Right forelimb (tissue), 1 donor: Measurements from ENCODE around the gene SKAP2.

ENCODE experiments used
- DNase-seq: peaks from one replicate; pipeline ENCODE4 v3.0.0-alpha.2; 2018

Gene SKAP2

GRCh38 chr7:26658389-26659084, 205.9 kb downstream of the SKAP2 start:
- no peak for DNase-seq

DNA sequence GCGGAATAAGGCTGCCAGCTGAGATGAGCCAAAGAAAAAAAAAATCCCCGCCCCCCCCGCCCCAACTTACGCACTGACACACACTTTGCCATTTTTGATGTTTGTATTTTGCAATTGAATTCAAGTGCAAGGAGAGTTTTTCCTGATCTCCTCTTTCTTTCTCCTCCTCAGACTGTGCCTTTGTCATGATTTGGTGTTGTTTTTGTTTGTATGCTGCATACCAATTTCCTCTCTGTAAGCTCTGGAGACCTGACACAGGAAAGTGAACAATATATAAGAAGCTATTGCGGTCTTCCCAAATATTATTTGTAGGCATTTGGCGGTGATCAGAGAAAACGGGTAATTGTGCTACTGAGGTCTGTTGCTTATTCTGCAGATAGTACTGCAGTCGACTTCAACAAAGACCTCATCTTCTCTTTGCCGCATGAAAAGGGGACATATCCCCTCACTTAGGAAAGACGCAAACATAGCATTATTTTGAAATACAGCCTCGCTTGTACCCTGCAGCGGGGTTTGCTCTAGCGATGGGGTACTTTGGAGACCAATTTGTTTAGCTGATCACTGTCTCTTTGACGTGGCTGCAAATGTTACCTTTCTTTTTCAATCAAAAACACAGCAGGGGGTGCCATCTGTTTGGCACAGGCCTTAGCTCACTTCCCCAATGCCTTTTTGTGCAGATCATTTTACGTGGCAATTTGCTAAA, 206.6 kb downstream of the SKAP2 start:
- DNase-seq = no peak

DNA sequence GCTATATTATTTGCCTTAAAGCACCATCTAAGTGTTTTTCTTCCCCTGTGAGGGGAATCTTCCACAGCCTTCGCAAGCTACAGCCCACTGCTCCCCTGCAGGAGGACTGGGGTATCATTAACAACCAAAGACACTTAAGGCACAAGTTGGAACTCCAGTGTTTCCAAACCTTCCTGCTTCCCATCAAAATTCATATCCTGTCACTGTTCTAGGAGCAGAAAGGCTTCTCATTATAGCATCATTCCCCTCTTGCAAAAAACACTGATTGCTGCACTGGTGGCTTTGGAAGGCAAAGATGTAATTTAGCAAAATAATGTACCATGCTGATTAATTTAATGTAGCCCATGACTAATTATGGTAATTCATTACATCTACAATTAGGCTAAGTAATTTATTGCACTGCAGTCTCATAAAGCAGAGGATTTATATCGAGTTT, 207.2 kb downstream of the SKAP2 start:
- DNase-seq = no peak

DNA sequence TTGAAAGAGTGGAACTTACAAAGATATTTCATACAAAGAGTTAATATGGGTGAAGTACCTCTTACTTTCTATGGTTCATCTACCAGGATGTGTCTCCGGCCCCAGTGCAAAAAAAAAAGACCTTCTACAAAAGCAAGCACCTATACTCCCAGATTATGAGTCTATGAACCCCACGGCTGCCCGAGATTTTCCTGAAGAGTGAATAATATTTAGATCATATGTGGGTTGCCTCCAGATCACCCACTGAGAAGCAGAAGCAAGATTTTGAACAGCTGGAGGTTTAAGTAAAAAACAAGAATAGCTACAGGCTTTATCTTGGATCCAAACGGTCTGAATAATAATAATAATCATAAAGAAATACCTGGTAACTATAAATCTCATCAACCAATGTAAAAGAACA, 207.7 kb downstream of the SKAP2 start:
- no peak for DNase-seq

DNA sequence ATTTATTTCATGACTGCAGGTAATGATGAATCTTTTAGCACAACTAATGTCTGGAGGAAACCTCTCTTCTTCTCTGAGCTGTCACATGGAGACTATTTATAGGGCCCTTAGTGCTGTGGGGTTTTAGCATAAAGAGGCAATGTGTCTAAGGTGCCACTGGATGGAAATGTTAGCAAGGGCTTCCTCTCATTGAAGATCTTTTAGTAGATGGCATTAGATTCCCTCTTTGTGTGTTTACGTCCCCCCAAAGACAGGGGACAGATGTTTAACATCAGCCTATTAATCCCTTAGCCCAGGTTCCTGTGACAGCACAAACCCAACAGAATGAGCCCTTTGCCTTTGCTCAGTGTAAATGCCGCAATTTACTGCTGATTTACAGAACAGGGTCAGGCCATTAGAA, 208.6 kb downstream of the SKAP2 start:
- DNase-seq = no peak

- no peak for DNase-seq
These were observed 210.7 kb downstream of the SKAP2 start for GRCh38 chr7:26653430-26654399.

GRCh38 chr7:26652401-26653100, 211.8 kb downstream of the SKAP2 start:
- DNase-seq = no peak

DNA sequence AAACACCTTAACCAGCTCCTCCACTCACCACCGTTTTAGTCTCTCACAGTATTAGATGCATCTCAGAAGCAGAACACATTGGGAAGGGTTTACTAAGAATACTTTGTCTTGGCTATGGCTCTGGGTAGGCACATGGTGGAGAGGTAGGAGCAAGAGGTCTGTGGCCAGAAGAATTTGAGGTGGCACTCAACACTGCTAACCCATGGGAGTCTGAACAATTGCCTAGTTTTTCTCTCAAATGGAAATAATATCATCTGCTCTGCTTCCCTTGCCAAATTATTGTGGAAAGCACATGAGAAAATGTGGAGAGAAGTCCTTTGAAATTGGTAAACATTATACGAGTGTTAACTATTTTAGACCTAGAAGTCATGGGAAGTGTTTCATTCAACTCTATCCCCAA, 214.3 kb downstream of the SKAP2 start:
- DNase-seq = no peak

DNA sequence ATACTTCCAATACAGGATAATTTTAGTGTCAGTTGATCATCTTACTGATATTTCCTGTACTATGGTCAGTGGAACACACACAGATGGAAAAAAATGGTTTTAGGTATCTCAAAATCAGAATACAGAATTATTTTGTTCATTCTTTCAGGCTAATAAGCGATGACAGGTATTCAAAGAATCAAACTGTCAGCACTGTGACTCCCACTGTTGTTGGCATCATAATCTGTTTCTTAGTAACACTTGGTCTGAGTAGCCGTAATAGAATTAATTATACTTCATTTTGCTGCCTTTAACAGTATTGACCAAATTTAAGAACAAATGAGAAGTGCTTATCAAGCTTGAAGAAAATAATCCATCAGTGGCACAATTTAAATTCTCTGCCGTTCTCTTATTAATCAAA, 215.0 kb downstream of the SKAP2 start:
- no peak for DNase-seq

- no peak for DNase-seq
These were observed 215.8 kb downstream of the SKAP2 start for GRCh38 chr7:26648554-26648953.

DNA sequence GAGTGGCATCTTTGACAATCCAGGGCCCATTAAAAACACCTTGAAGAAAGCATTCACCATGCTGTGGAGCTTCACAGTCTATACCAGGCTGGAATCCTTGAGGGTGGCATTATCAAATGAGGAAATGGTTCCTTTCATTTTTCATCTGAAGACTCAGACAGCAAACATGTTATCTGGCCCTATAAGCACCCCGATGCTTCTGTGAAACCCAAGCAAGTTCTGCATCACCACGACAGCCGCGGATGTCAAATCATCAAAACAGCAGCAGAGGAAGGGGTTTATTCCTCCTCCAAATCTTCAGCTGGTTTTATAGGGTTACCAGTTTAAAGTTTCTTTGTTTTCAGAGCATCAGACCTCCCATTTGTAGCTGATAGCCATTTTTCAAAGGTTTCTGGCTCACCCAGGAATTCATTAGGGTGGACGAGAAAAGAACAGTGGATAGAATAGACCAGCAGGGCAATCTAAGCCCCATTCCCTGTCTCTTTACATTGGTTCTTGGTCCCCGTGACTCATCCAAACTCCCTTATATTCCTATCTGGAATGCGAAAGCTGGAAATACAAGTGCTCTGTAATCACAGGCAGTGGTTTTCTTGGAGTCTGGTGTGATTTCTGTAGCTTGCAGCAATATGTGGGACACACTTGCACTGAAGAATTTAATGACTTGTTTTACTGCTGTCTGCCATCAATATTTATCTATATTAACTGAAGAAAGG, 217.9 kb downstream of the SKAP2 start:
- DNase-seq = no peak

- no peak for DNase-seq
These were observed 219.3 kb downstream of the SKAP2 start for GRCh38 chr7:26645121-26645520.

- no peak for DNase-seq
These were observed 222.0 kb downstream of the SKAP2 start for GRCh38 chr7:26642416-26642815.

DNA sequence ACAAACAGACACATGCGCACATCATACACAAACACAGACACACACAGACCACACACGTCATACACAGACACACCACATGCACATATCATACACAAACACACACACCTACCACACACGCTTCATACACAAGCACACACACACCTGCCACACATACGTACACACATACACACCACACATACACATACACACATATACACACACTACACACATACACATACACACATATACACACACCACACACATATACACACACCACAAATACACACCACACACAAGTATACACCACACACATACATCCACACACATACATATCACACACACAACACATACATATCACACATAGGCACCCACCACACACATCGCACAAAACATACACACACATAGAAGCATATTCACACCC, 224.7 kb downstream of the SKAP2 start:
- no peak for DNase-seq

DNA sequence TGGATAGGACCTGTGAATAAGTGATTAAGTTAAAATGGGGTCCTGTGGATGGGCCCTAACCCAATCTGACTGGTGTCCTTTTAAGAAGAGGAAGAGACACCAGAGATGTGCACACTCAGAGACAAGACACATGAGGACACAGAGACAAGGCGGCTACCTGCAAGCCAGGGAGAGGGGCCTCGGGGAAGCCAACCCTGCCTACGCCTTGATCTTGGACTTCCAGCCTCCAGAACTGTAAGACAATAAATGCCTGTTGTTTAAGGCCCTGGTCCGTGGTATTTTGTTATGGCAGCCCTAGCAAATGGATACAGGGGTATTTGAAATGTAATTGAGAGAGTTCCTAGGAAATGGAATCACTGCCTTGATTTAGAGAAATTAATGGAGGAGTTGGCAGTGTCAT, 225.3 kb downstream of the SKAP2 start:
- DNase-seq = no peak

GRCh38 chr7:26638140-26638539, 226.2 kb downstream of the SKAP2 start:
- no peak for DNase-seq

- DNase-seq = no peak
These were observed 226.8 kb downstream of the SKAP2 start for GRCh38 chr7:26637610-26638009.

GRCh38 chr7:26636808-26637207, 227.6 kb downstream of the SKAP2 start:
- no peak for DNase-seq

- DNase-seq = no peak
These were observed 230.8 kb downstream of the SKAP2 start for GRCh38 chr7:26633557-26633956.

DNA sequence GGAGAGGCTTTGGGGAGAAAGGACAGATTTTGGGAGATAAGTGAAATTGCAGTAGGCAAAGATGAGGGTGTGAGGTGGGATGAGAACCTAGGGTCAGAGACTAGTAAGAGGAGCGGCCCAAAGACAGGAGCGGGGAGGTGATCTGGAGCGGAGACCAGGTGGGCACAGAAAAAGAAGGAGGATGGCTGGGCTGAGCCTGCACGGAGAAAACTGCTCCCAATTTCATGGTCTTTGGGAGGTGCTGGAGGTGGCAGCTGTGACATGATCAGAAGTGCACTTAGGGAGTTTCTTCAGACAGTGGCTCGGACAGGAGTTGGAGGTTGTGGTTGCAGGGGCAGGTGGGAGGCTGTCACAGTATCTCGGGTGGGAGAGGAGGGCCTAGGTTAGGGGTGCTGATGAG, 232.8 kb downstream of the SKAP2 start:
- DNase-seq = no peak

DNA sequence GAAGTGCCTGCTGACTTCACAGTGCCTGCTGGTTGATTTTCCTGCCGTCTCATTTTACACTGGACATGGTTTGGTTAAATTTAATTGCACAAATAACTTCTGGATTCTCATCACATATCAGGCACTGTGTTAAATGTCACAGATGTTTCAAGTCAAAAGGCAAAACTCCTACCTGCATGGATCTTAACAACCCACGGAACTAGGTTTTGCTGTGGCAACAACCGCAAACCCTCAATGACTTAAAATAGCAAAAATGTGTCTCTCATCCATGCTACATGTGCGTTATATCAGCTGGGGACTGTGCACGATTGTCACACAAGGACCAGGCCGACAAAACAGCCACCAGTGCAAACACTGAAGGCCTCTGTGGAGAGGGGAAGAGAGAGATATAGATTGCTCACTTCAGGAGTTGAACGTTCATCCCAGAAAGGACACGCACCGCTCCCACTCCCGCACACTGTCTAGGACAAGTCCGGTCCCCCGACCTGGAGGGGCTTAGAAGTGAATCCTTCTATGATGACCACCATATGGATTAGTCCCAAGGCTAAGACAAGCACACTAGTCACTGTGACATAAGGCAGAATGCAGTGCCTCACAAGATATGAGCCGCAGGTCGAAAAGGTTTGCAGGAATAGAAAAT, 233.3 kb downstream of the SKAP2 start:
- no peak for DNase-seq

DNA sequence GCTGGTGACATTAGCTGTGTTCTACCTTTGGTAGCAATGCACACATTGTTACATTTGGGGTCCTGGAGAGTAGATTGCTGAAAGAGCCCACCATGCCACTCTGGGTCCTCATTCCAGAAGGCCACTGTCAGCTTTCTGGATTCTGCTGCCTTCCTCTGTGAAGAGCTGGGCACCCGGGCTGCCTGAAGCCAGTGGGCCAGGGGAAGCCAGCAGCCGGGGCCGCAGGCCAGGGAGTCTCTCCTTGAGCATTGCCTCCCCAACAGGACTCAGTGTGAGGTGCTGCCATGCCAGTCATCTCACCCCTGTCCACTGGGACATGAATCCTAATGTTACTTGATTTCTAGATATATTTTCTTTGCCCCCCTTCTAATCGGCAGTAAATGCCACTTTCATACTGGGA, 234.0 kb downstream of the SKAP2 start:
- DNase-seq = no peak
